WTC11 (cell line): ENCODE data around the gene PIWIL4. TPM values are rescaled to one million over a fixed set of nuclear protein-coding genes. Genes with fewer than 3 reads are reported as not detected.

Experiments
- CREM ChIP-seq: sonication (generic); formaldehyde crosslinking; IDR thresholded peaks from 2 replicates; pipeline ENCODE4 v1.8.1; 2022; ENCODE audit warnings: mild to moderate bottlenecking, missing genetic modification reagents, moderate library complexity
- CTCF ChIP-seq: fragments of 200-600 bp; IDR thresholded peaks from 2 replicates; pipeline ENCODE4 v1.8.0; 2022; ENCODE audit warnings: antibody characterized with exemption
- E2F5 ChIP-seq: sonication (generic); formaldehyde crosslinking; IDR thresholded peaks from 2 replicates; pipeline ENCODE4 v1.8.1; 2022; ENCODE audit warnings: mild to moderate bottlenecking, moderate library complexity, missing genetic modification reagents
- FOXP4 ChIP-seq: sonication (generic); formaldehyde crosslinking; IDR thresholded peaks from 2 replicates; pipeline ENCODE4 v1.8.0; 2022; ENCODE audit warnings: mild to moderate bottlenecking, missing genetic modification reagents
- GABPB1 ChIP-seq: sonication (generic); formaldehyde crosslinking; IDR thresholded peaks from 2 replicates; pipeline ENCODE4 v1.8.1; 2023; ENCODE audit warnings: mild to moderate bottlenecking, missing genetic modification reagents
- JUN ChIP-seq: sonication (generic); formaldehyde crosslinking; IDR thresholded peaks from 2 replicates; pipeline ENCODE4 v1.8.0; 2023; ENCODE audit warnings: mild to moderate bottlenecking, missing genetic modification reagents
- MAX ChIP-seq: sonication (generic); formaldehyde crosslinking; IDR thresholded peaks from 2 replicates; pipeline ENCODE4 v1.8.0; 2022; ENCODE audit warnings: mild to moderate bottlenecking, missing genetic modification reagents
- NFYB ChIP-seq: sonication (generic); formaldehyde crosslinking; conservative IDR thresholded peaks from 2 replicates; pipeline ENCODE4 v1.8.0; 2022; ENCODE audit warnings: low read depth, missing genetic modification reagents
- NR3C1 ChIP-seq: sonication (generic); formaldehyde crosslinking; conservative IDR thresholded peaks from 2 replicates; pipeline ENCODE4 v1.8.1; 2023; ENCODE audit warnings: low read depth, mild to moderate bottlenecking, missing genetic modification reagents
- PRRX2 ChIP-seq: fragments of 250-450 bp; sonication (Bioruptor Pico); IDR thresholded peaks from 2 replicates; pipeline ENCODE4 v1.8.0; 2021; ENCODE audit warnings: mild to moderate bottlenecking
- SMAD3 ChIP-seq: sonication (generic); formaldehyde crosslinking; IDR thresholded peaks from 2 replicates; pipeline ENCODE4 v1.8.0; 2022; ENCODE audit warnings: missing genetic modification reagents, mild to moderate bottlenecking, borderline replicate concordance
- SMAD4 ChIP-seq: sonication (generic); formaldehyde crosslinking; IDR thresholded peaks from 2 replicates; pipeline ENCODE4 v1.8.0; 2022; ENCODE audit warnings: mild to moderate bottlenecking, missing genetic modification reagents
- SP1 ChIP-seq: sonication (generic); formaldehyde crosslinking; conservative IDR thresholded peaks from 2 replicates; pipeline ENCODE4 v1.8.1; 2022; ENCODE audit warnings: missing genetic modification reagents
- USF1 ChIP-seq: sonication (generic); formaldehyde crosslinking; IDR thresholded peaks from 2 replicates; pipeline ENCODE4 v1.8.0; 2022; ENCODE audit warnings: mild to moderate bottlenecking, missing genetic modification reagents
- ZNF219 ChIP-seq: sonication (generic); formaldehyde crosslinking; IDR thresholded peaks from 2 replicates; pipeline ENCODE4 v1.8.0; 2023; ENCODE audit warnings: missing genetic modification reagents, mild to moderate bottlenecking, borderline replicate concordance
- ZNF232 ChIP-seq: sonication (generic); formaldehyde crosslinking; IDR thresholded peaks from 2 replicates; pipeline ENCODE4 v1.8.0; 2022; ENCODE audit warnings: mild to moderate bottlenecking, missing genetic modification reagents
- ZNF281 ChIP-seq: sonication (generic); formaldehyde crosslinking; IDR thresholded peaks from 2 replicates; pipeline ENCODE4 v1.8.0; 2023; ENCODE audit warnings: mild to moderate bottlenecking, missing genetic modification reagents
- ZNF425 ChIP-seq: fragments of 250-450 bp; sonication (Bioruptor Pico); conservative IDR thresholded peaks from 2 replicates; pipeline ENCODE4 v1.9.0; 2021; ENCODE audit warnings: mild to moderate bottlenecking
- ZNF532 ChIP-seq: fragments of 250-450 bp; sonication (Bioruptor Pico); IDR thresholded peaks from 2 replicates; pipeline ENCODE4 v1.9.0; 2021; ENCODE audit warnings: mild to moderate bottlenecking, borderline replicate concordance
- total RNA-seq: library from RNA; stranded (reverse); gene quantifications from 3 replicates; pipeline ENCODE4 v1.2.3, GENCODE V29; 2021

Gene PIWIL4
- total RNA-seq, 1 experiment from 2014 or later = 0.33 TPM

- TF ChIP-seq ZNF281 (CRISPR knock-in tag) = peak; percentile 12; the same call in 1 of the 2 replicates
- no peak for TF ChIP-seq ZNF219 (CRISPR knock-in tag)
- TF ChIP-seq SP1 (CRISPR knock-in tag) = peak; percentile 57; the same call in 1 of the 2 replicates
- no peak for TF ChIP-seq E2F5 (CRISPR knock-in tag)
- TF ChIP-seq USF1 (CRISPR knock-in tag) = no peak
- no peak for TF ChIP-seq PRRX2 (CRISPR knock-in tag)
- TF ChIP-seq SMAD4 (CRISPR knock-in tag) = no peak
- 0 out of 2 replicates have a peak, but pooled peaks have one; percentile 19 for TF ChIP-seq MAX (CRISPR knock-in tag)
- no peak for TF ChIP-seq NR3C1 (CRISPR knock-in tag)
- no peak for TF ChIP-seq CREM (CRISPR knock-in tag)
- TF ChIP-seq FOXP4 (CRISPR knock-in tag) = peak; percentile 64; the same call in 1 of the 2 replicates
- no peak for TF ChIP-seq CTCF
- TF ChIP-seq ZNF232 (CRISPR knock-in tag) = no peak
- no peak for TF ChIP-seq JUN
- TF ChIP-seq SMAD3 (CRISPR knock-in tag) = peak; percentile 26; the same call in 1 of the 2 replicates
- no peak for TF ChIP-seq NFYB (CRISPR knock-in tag)
- TF ChIP-seq ZNF425 = 0 out of 2 replicates have a peak, but pooled peaks have one; percentile 14
- TF ChIP-seq ZNF532 (CRISPR knock-in tag) = no peak
- TF ChIP-seq GABPB1 (CRISPR knock-in tag) = no peak
These were observed 82.9 kb downstream of the PIWIL4 start (continued) for GRCh38 chr11:94649964-94650623.
